Erythroblast (primary cell): ENCODE data around the gene EPHB3.

Experiments
- GATA1 ChIP-seq: IDR thresholded peaks from 2 replicates; pipeline ENCODE4 v1.6.1; 2011; ENCODE audit warnings: low read depth, mild to moderate bottlenecking, control low read depth, low read length, moderate library complexity
- POLR2A ChIP-seq: IDR thresholded peaks from 2 replicates; pipeline ENCODE4 v1.6.1; 2011; ENCODE audit warnings: mild to moderate bottlenecking, low read length

- TF ChIP-seq POLR2A (no peak), GATA1 (no peak)
Measured at GRCh38 chr3:184586851-184587250, 25.3 kb downstream of the EPHB3 start.
